C1 segment of cervical spinal cord (tissue), 14 donors: ENCODE measurements around the gene ZNF181.
A peak's percentile ranks its signal among the peaks of the same experiment; 100 is the strongest.

Experiments
- DNase-seq, 14 donors: peaks; one replicate each; lab custom pipeline; 2025; lab: John Stamatoyannopoulos, UW

The ZNF181 gene

DNA sequence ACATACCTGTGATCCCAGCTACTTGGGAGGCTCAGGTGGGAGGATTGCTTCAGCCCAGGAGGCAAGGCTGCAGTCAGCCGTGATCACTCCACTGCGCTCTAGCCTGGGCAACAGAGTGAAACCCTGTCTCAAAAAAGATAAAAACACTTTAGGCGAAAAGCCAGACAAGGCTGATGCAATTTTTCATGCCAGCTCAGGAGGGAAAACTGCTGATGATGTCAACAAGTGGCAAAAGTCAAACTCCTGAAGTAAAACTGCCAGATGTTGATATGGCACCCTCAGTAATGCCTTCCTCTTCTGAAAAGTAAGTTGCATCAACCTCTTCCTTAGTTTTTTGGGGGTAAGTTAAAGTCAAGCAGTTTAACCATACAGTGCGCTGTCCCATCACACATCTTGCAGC, 23.4 kb downstream of the ZNF181 start:
- DNase-seq, result no peak

DNA sequence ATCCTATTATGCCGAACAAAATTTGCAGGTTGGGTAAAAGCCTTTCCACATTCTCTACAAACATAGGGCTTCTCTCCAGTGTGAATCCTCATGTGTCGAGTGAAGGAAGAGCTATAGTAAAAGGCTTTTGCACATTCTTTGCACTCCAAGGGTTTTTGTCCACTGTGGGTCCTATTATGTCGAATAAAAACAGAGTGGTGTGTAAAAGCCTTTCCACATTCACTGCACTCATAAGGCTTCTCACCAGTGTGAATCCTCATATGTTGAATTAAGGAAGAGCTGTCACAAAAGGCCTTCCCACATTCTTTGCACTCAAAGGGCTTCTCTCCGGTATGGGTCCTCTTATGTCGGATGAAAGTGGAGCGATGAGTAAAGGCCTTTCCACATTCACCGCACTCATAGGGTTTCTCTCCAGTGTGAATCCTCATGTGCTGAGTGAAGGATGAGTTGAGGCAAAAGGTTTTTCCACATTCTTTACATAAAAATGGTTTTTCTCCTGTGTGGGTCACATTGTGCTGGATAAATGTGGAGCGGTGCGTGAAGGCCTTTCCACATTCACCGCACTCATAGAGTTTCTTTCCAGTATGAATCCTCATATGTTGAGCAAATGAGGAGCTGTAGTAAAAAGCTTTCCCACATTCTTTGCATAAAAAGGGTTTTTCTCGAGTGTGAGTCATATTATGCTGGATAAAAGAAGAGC, 25.3 kb downstream of the ZNF181 start:
- DNase-seq, result no peak

DNA sequence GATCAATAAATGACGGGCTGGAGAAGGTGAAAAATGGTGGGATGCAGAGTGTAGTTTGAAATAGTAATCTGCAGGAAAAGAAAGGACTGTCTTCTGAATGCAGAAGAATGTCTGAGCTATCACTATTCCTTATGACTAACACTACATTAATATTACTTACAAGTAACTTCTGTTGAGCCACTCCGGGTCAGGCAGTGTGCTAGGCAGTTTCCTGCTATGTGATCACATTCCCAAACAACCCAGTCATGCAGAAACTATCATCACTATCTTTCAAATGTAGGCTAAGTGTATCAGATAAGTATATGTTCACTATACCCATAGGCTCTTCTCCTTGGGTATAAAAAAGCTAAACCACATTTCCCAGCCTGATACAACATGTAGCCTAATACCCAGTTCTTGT, 32.3 kb downstream of the ZNF181 start:
- DNase-seq, result no peak

DNA sequence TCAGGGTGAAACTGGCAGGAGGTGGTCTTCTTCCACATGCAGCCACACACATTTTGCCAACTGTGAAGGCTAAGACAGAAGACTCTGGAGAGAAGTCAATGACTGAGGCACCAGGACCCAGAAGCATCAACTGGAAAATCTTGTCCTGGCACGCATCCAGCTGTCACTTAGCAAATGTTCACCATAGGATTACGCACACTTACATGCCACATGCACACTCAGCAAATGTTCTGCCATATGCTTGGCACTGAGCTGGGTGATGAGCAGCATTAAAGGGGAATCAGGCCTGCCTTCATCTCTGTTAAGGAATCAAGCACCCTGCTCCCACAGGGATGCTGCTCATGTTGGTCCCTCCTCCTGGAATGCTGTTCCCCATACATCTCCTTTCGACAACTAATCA, 33.9 kb downstream of the ZNF181 start:
- DNase-seq, result no peak

DNA sequence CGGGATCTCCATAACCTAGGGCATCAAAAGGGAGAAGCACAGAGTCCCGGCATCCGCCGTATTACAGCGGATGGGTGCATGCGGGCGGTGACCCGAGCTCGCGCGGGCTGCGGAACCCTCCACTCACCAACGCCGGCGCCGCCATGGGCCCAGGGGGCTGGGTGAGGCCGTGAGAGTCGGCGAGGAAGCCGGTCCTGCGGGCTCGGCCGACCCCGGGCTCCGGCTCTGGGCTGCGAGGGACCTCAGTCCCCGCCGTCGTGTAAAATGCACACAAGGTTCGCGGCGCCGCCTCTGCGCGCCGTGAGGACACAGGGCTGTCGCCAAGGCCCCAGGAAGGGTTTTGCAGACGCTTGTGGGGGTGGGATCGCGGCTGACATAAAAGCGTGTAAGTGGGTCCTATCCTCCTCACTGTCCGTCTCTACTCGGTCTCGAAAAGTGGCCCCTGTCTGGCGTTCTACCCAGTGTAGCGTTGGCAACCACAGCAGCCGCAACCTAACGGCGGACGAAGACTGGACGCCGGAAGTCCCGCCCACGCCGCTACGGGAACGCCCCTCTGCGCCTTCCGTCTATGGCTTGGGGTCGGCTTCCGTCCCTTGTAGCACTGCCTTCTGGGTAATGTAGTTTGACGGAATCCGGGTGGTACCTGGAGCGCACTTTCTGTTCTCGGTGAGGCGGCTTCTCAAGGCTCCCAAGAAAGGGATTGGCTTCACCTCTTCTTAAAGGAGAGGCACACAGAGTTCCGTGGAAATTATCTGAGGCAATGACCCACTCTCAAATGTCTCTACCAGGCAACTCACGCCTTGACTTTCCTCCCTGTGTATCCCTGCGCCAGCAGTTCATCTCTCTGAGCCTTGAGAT, 38.9 kb downstream of the ZNF181 start, which contains the start of gene ZNF599:
TSS of gene ZNF599 (minus strand) at position 519 of the 858 bp plus-strand sequence. CDS start at position 145, 374 bp downstream.
- peak; percentile 21 to 91 (median 85) for DNase-seq

DNA sequence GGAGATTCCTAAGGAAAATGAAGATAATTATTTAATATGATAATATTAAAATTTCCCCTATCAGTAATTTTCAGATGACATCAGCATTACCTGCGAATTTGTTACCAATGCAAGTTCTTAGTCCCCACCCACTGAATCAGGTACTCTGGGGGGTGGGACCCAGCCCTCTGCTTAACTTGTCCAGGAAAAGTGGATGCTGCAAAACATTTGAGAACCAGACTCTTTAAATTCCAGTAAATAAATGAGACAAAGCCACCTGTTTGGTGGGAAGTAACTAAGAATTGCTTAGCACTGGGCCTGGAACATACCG, 39.5 kb downstream of the ZNF181 start:
- DNase-seq, result no peak

DNA sequence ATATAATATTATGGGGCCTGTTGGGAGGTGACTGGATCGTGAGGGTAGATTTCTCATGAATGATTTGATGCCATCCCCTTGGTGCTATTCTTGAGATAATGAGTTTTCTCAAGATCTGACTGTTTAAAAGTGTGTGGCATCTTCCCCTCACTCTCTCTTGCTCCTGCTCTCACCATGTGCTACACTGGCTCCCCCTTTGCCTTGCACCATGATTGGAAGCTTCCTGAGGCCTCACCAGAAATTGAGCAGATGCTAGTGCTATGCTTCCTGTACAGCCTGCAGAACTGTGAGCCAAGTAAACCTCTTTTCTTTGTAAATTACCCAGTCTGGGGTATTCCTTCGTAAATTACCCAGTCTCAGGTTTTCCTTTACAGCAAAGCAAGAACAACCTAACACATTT, 40.8 kb downstream of the ZNF181 start:
- DNase-seq, result no peak

DNA sequence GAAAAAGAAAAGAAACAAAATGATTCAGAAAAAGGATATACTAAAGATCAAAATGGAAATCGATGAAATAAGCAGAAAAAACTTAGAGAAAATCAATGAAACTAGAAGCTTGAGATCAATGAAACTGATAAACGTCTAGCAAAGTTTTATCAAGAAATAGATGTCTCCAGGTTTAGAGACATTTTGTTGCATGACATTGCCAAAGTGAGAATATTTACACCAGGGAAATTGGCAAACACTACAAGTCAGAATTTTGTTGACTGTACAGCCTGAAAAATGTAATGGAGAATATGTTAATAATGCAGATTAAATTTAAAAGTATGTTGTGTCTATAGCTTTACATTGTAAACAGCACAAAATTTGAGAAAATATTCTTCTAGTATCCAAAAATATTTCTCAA, 44.3 kb downstream of the ZNF181 start:
- DNase-seq, result no peak

DNA sequence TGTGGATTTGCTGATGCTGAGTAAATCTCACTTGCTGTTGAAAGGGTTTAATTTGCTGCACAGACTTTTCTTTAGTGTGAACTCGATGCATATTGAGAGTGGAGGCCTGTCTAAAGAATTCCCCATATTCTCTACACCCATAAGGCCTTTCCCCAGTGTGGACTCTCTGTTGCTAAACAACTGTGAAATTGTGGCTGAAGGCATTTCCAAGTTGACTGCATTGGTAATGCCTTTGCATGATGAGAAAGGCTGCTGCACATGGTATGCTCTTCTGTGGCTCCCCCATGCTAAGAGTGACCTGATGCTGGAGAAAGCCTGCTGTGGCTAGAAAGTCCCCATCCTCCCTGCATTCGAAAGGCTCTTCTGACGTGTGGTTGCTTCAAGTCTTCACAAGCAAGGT, 45.6 kb downstream of the ZNF181 start:
- DNase-seq, result no peak

DNA sequence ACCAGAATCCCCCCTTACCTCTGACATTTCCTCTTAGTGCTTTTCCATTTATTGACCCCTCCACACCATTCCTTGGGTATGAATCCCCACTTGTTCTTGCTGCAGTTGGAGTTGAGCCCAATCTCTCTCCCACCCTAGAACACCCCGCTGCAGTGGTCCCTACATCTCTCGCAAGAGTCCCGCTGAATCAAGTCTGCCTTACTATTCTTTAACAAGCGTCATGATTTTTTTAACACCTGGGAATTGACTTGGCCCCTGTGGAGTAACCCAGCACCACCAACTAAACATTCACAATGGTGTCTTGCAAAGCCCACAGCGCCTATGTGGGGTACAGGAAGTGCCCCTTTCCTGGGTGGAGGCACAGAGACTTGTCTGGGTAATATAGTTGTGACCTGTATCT, 52.2 kb downstream of the ZNF181 start:
- no peak for DNase-seq

DNA sequence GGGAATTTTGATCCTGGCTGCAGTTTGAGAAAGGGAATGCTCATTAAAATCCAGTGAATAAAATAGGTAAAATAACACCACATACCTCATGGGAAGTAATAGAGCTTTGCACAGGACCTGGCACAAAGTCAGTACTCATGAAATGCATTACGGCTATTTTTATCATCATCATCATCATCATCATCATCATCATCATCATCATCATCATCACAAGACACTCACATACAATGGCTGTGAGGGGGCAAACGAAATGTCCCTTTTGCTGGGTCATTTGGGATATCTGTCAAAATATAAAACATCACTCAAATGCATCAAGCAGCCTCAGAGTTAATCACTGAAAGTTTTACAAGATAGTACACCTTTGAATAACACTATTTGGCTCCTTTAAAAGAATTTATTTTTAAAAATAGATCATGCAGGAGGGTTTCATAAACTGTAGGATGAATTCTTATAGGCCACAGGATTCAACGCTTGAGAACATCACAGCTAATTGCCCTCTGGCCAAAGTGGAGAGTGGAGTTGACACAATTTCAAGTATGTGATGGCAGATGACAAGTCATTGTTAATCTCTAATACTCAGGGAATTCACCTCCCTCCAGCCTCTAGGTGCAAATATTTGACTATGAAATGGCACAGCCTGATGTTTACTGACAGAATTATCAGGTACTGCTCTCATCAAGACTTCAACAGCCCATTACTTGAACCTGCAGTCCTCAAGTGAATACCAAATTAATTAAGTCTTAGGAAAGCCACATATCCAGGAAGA, 53.2 kb downstream of the ZNF181 start:
- DNase-seq, result no peak

DNA sequence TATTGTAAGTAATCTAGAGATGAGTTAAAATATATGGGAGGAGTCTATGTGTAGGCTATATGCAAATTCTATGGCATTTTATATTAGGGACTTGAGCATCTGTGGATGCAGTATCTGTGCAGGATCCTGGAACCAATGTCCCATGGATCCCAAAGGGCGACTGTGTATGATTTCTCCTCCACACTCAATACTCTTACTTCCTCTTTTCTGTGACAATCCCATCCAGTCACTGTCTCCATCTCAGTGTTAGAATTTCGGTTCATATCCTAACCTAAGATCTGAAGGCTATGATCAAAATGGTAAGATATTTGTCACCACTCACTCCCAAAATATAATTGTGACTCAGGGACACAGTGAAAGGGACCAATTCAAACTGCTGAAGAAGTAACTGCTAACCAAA, 54.0 kb downstream of the ZNF181 start:
- DNase-seq, result no peak

DNA sequence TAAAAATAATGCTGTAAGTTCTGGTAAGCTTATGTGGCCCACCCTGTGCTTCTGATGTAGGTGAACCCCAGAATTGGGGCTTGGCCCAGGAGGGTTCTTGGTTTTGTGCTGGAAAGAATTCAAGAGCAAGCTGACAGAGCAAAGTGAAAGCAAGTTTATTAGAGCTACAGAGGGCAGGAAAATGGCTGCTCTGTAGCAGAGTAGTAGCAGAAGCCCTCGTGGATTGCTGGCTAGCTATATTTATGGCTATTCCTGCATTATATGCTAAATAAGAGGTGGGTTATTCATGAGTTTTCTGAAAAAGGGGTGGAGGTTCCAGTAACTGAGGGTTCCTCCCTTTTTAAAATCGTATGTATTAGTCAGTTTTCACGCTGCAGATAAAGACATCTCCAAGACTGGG, 59.5 kb downstream of the ZNF181 start:
- no peak for DNase-seq

DNA sequence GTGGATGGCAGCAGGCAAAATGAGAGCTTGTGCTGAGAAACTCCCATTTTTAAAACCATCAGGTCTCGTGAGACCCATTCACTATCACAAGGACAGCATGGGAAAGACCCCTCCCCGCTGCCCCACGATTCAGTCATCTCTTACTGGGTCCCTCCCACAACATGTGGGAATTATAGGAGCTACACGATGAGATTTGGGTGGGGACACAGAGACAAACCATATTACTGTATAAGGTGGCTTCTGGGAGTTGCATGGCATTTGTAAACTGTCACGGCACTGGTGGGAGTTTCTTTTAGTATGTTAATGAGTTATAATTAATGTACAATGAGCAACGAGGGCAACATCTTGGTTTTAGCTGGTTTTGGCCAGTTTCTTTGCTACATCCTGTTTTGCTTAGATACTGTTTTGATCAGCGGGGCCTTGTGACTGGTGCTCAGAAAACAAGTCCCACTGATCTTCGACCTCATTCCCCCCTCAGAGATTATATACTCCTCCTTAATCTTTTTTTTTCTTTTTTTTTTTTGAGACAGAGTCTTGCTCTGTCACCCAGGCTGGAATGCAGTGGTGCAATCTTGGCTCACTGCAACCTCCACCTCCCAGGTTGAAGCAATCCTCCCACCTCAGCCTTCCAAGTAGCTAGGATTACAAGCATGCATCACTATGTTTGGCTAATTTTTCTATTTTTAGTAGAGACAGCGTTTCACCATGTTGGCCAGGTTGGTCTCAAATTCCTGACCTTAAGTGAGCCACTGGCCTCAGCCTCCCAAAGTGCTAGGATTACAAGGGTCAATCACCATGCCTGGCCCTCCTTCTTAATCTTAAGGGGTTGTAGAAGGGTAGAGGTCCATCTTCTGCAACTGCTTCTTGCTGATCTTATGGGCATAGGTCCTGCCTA, 60.3 kb downstream of the ZNF181 start:
- no peak for DNase-seq
